Stimulated activated CD8-positive, alpha-beta memory T cell treated with anti-CD3 and anti-CD28 coated beads, Interleukin-15, amount 100 ng/mL, for 1 hour (primary cell): ENCODE measurements around the gene ANKRD60.

Experiments used
- DNase-seq: peaks from one replicate; pipeline ENCODE4 v3.0.0-alpha.2; 2020; ENCODE audit warnings: low read depth

ANKRD60 gene, protein sequence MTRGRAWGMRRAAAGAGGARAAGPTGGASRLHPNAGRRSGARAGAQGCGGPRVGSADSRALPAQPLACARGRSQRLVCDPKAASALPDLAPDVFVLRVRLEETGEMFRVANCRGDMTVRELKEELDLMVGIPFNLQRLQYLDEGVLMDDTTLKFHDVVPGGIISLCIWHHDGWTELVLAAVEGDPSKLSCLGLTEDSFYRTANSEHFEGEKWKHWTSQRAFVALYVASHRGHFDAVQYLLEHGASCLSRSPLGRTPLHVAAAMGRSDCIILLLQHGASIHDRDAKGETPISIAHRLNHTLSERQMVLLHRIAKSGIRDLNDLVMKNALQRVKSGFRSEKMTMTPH

DNA sequence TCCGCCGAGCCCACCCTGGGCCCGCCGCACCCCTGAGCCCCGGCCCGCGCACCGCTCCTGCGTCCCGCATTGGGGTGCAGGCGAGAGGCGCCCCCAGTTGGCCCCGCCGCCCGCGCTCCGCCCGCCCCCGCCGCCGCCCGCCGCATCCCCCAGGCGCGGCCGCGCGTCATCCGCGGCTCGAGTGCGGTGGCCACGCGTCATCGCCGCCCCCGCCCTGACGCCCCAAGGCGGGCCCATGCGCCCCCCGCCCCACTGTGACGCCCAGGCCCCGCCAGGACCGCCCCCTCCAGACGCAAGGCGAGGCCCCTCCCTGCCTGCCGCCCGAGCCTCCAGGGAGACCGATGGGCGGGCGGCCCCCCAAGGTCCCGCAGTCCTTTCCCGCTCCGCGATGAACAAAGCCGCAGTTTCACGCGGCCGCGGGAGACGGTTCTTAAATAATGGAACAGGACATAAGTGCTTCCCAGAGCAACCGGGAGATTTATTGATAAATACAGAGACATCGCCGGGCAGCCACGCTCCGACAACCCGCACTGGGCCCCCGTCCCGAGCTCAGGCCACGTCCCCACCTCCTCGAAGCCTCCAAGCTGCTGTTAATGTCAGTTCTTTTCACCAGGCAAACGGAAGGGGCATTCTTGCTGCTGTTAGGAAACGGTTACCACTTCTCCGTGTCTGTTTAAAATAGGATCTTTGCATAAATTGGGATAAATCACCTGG lies at the start of gene ANKRD60:
Gene ANKRD60, minus strand, starts transcription at position 170 of the 714 bp plus-strand sequence. Its CDS starts 0 bp downstream, at position 170.
- no peak for DNase-seq

DNA sequence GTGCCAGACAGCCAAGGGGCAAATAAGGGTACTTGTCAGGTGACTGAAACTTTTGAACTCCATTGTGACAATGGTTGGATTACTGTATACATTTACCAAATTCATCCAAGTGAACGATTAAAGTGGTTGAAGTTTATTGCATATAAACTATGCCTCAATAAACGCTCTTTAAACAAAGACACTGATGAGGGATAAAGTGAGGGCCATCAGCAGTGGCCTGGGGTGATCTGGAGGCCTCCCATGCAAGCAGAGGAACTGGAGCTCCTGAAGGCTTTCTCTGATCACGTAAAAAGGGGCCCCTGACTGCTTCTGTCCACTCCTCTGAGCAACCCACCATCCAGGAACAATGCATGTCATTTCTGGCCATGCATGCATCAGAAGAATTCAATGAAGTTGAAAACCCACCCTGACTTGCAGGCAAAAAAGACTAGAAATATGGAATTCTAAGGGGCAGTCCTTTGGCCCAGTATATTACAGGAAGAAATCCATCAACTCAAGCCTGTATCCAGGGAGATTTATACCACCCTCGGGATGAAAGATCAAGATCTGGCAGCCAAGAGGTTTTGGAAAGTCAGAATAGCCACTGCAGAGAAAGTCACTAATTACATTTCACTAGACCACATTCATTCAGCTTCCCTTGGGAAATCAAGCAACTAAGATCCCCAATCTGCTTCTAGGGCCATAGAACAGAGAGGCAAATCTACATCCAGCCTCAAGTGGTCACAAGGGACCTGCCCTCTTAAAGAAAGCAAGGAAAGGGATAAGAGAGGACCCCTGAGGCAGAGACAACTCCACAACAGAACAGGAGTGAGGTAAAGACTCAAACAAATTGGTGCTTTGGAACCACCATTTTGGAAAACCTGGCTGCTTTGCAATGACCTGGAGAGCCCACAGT lies 49.4 kb upstream of the ANKRD60 start:
- no peak for DNase-seq

DNA sequence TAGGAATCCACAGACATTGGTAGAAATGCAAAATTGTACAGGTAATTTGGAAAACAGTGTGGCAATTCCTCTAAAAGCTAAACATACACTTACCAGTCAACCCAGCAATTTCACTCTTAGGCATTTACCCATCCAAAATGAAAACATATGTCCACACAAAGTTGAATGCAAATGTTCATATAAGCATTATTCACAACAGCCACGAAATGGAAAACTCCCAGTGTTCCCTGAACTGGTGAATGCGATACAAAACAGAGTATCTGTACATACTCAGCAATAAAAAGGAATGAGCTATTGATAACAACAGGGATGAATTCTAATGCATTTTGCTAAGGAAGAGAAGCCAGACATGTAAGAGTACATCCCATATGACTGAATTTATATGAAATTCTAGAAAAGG lies 48.7 kb upstream of the ANKRD60 start:
- DNase-seq: no peak

DNA sequence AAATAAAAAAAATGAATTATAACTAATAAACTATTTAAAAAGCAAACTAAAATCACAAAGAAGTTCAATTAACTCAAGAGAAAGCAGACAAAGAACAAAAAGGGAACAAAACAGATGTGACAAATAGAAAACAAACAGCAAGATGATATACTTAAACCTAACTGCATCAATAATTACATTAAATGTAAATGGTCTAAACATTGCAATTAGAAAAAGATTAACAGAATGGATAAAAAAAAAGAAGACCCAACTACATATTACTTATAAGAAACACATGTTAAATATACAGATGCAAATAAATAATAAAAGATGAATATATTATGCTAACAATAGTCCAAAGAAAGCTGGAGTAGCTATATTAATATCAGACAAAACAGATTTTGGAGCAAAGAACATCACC lies 45.9 kb upstream of the ANKRD60 start:
- no peak for DNase-seq

DNA sequence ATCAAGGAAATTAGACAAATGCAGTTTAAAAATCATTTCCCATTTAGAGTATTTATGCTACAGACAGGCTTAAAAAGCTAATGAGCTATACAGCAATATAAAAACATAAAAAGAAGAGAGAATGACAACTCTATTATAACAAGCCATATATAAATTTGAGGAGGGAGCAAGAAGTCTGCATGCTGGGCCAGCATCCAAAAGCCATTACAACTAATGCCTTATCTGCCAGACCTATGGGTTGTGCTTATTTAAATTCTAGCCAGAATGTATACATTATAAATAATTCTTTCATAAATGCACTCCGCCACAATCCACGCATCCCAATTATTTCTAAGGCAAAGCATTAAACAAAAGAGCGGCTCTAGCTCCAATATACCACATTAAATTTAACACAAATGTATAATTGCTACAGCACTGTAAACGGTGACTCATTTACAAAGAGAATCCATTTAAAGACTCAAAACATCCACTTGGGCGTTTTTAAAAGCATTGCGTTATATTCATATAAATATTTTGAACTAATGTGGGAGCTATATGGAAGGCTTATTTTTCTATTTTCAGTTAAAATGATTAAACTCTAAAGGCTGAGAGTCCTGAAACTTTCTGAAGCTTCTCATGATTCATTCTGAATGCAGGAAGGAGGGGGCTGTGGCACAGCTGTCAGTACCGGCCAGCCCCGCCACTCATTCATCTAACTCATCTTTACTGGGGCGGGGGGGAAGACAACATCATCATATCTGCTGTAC lies 43.3 kb upstream of the ANKRD60 start:
- no peak for DNase-seq

DNA sequence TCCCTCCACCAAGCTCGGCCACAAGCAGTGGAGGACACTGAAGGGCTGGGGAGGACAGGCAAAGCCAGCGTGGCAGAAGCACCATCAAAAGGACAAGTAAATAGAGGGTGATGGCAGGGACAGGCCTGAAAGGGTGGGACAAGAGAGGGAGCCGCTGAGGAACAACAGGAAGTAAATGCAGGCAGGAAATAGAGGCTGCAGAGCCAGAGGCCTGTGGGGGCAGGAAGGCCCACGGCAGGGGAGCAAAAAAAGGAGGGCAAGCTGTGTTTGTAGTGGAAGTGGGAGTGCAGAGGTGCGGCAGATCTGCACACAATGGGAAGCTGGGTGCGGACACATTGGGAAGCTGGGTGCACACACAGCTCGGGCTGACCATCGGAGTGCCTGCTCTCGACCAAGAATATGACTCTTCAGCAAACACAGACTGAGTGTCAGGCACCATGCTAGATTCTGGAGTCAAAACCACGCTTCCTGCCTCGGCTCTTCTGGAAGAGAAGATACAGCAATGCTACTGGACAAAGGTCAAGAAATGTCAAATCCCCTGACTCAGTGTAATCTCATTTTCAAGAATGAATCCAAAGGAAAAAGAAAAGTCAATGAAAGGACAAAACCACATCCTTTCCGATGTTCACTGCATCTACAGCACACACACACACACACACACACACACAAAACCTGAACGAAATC lies 40.6 kb upstream of the ANKRD60 start:
- DNase-seq: no peak

DNA sequence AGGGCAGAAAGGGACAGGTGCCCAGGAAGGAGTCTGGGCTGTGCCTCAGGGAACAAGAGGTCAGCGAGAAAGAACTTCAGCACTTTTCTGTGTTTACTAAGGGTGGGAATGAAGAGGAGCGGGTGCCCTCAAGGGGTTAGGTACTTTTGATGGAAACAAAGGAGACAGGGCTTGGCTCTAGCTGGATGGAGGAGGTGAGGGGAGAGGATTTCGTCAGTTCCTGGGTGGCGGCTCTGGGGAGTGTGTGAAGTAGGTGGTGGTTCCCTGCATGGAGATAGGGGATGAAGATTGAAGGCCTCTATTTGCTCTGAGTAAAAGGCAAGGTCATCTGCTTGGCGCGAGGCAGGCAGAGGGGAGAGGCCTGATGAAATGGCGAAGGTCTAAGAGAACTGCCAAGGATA lies 40.0 kb upstream of the ANKRD60 start:
- no peak for DNase-seq

DNA sequence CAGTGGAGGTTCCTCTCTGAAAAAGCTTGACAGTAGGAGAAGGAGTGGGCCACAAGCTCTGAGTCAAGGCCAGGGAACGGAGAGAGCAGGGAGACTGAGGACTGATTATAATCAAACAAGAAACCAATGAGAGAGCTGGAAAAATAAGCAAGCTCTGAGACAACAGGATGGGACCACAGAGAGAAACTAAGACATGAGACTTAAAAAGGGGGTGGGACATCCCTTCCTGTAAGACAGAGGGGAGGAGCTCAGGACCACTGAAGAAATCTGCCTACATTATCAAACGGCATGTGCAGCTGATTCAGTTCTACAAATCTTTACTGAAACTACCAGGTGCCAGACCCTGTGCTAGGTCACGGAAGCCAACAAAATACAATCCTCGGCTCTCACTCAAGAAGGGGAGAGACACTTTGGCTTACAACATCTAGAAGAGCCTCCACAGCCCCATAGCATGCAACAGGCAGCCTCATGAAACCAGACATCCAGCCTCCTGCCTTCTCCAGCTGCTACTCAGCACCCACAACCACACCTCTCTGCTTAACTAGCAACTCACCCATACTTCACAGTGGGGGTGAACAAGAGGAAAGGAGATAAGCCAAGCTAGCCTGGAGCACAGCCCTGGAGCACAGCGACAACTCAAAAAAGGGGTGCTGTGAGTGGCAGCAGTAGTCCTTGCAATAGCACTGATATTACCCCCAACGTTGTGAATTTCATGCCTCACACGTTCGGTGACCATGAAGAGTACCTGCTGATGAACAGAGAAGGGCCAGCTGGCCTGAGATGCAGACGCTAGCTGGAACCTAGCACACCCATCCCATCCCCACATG lies 39.1 kb upstream of the ANKRD60 start:
- no peak for DNase-seq

DNA sequence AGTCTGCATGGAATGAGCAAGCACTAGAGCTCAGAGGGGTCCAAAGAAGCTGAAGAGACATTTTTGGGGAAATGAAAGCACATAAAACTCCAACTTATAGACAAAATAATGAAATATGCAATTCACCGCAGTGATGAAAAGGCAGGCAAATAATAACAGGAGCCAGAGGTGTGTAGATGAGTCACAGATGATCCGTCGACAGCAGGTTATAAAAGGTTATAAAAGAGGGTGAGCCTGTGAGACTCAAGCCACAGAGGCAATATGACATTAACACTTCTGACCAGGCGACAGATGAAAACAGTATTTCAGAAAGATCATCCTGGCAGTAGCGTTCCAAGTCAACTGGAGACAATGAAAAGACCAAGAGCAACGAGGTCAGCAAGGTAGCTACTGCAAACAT lies 35.8 kb upstream of the ANKRD60 start:
- DNase-seq: no peak

DNA sequence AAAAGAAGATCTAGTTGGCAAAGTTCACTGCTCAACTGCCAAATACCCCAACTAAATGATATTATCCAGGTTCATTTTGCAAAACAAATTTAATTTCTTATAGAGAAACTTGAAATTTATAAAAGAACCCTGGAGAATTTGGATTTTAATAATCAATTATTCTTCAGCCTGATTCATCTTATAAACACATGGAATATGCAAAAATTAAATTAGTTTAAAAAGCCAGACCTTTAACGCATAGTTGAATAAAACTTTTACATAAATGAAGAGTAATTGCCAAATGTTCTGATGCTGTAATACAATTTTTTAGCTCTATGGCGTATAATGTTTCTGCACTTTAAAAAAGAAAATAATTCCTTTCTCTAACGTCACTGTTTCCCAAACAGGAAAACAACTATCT lies 33.2 kb upstream of the ANKRD60 start:
- no peak for DNase-seq

DNA sequence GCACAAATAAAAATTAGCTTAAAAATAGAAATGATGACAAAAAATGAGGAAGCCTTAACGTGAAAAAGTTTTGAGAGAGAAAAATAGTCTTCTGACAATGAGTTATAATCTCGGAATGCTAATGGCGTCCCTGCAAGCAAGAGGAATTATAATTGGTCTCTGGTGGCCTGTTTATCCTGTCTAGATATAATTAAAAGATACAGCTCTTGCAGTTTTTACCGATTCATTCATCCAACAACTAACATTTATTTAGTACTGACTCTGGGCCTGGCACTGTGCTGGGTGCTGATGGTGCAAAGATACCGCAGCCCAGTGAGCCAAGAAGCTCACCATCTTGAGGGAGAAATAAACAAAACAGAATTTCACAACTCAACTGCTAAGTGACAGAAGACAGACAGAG lies 31.6 kb upstream of the ANKRD60 start:
- DNase-seq: no peak

DNA sequence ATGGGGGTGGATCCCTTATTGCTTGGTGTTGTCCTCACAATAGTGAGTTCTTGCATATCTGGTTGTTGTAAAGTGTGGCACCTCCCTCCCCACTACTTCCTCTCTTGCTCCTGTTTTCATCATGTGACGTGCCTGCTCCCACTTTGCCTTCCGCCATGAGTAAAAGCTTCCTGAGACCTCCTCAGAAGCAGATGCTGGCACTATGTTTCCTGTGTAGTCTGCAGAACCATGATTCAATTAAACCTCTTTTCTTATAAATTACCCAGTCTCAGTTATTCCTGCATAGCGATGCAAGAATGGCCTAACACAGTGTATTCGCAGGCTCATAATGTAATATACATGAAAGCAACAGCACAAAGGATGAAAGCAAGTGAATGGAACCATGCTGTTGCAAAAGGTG lies 28.4 kb upstream of the ANKRD60 start:
- DNase-seq: no peak

DNA sequence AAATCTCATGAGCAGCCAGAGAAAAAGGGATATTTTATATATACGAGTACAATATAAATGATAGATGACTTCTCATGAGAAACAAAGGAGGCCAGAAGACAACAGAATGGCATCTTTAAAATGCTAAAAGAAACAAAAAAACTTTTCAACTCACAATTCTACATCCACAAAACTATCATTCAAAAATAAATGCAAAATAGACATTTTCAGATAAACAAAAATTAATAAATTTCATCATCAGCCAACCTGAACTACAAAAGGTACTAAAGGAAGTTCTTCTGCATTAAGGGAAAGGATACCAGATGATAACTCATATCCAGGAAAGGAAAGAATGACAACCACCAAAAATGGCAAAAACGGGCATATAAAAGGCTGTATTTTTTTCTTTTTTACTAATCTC lies 27.9 kb upstream of the ANKRD60 start:
- DNase-seq: no peak

DNA sequence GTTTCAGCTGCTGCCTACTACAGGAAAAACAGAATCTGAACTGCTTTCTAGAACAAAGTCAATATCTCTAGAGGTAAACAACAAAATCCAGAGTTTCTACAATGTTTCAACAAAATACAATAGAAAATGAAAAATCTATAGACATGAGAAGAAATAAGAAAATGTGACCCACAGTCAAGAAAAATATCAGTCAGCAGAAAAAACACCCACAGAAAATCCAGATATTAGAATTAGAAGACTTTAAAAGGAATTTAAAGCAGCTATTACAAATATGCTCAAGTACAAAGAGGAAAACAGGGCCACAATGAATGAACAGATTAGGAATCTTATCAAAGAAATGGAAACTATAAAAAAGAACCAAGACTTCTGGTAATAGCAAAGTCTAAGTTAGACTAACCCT lies 26.4 kb upstream of the ANKRD60 start:
- DNase-seq: no peak

DNA sequence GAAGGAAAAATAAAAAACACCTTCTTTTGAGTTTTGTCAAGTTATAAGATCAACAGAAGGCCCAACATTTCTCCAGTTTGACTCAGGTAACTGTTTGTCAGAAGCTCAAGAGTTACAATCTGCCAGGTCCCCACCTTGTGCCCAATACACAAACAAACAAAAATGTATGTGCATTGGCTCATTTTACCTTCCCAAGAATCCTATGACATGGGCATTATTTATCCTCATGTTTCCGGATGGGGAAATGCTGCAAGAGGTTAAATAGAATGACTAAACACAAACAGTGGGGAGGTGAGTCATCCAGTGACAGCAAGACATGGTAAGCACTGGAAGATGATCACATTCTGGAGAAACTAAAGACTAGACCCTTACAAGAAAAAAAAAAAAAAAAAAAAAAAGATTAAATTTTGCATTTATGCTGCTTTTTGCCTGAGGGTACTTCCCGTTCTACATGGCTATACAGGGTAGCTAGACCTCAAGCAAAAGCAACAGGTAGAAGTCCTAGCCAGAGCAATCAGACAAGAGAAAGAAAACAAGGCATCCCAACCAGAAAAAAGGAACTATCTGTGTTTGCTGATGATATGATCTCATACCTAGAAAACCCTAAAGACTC lies 23.6 kb upstream of the ANKRD60 start:
- no peak for DNase-seq

DNA sequence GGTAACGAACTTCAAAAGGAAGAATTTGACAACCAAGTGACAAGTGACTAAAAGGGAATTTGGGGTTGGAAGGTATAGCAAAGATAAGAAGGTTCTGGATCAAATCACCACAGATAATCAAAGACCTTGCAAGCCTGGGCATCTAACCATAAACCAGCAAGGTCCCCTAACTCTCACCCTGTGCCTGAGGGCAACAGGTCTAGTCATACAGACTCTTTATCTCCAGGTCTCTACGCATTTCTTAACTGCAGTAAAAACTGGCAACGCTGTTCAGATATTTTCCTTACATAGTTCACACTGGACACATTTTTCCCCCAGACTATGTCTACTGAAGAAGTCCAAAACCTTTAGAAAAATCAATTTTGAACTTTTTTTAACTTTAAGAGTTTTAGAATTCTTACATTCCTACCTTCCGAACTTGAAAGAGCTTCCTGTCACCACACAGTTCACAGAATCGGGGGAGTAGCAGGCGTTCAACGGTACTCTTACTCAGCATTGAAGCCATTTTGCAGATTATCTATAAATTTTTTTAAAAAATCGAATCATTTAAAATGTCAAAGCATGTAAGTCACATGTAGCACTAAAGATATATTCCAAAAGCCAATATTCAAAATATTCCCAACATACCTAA lies 23.0 kb upstream of the ANKRD60 start:
- no peak for DNase-seq

DNA sequence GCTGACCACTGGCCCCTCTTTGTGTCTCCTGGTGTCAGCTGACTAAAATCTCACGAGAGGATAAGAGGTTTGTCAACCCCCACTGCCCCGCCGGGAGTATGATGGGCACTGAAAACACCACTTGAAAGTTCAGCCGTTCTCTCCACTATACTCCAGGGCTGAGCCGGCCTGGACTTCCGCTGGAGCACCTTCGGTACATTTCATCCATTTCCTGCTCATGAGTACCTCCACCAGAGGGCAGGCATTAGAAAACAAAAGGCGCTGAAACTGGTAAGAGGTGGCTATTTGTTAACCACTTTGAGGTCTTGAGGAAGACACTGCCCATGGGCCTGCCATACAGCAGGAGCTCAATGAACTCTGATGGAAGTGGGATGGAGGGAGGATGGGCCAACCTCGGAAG lies 17.9 kb upstream of the ANKRD60 start:
- no peak for DNase-seq

DNA sequence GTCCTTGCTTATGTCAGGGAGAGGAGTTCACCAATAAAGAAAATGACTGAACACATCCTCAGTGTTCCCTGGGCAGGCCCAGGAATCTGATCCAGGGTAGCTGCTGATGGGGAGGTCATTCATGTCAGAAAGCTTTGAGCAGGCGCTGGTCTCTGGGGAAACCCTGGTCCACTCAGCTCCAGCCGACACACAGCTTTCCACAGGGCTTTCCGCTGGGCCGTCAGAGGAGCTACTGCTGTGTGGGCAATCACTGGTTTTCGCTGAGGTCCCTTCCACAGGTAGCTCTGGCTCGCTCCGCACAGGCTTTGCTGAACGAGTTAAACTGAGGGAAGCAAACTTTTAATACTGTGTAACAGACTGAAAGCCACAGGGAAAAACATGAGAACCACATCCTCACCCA lies 17.5 kb upstream of the ANKRD60 start:
- DNase-seq: no peak

DNA sequence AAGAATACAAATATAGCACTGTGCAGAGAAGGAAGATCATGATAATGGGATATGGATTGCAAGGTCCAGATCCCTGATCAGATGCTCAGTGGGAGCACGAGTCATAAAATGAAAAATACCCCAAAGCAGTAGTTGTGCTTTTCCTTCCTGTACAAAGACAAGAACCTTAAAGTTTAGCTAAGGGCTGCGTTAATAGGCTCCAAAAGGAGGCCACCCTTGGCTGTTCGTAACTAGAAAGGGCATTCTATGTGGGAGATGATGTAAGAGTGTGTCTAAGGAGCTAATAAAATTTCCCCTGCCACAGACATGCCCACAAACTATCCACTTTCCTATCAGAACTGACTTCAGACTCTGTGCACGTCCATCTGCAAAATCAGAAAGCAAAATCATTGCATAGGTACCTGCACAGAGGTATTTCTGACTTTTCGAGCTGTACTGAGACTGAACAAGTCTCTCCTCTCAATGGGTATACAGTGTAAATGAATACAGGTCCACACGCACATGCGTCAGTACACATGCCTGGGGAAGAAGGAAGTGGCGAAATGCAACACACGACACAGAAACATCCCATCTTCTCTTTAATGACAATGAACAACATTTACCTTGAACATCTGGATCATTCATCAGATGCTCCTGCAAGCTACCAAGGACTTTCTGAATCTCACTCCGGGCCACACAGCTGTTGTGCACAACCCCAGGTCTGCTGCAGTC lies 16.9 kb upstream of the ANKRD60 start:
- no peak for DNase-seq
